AG04449 (cell line): Measurements from ENCODE around the gene PSMC3.

Experiments
- CTCF ChIA-PET: fragments of 350-600 bp; formaldehyde crosslinking; extraction: SDS; loops from one replicate; lab custom pipeline; 2021; ENCODE audit warnings: antibody characterized with exemption; lab: Yijun Ruan, JAX
- POLR2A ChIA-PET: fragments of 400-600, 350-600 bp; formaldehyde crosslinking; extraction: SDS; loops from one replicate; lab custom pipeline; 2020; ENCODE audit warnings: antibody characterized with exemption, inconsistent platforms; lab: Yijun Ruan, JAX
- DNase-seq: peaks from one replicate; pipeline ENCODE4 v3.0.0-alpha.2; 2010; ENCODE audit warnings: low read depth, low spot score
- H3K4me3 ChIP-seq: 2 replicates; pipeline ENCODE4 v1.5.1; 2011; ENCODE audit warnings: low read depth, mild to moderate bottlenecking, control low read depth, low read length
- TF ChIP-seq, protein P1 (sequence below): IDR thresholded peaks from one replicate; pipeline ENCODE4 v1.5.1; 2011; ENCODE audit warnings: mild to moderate bottlenecking, moderate library complexity, low read length, control low read depth, inconsistent platforms; ENCODE audit not compliant: insufficient read depth; ENCODE audit errors: missing control alignments

The PSMC3 gene

DNA sequence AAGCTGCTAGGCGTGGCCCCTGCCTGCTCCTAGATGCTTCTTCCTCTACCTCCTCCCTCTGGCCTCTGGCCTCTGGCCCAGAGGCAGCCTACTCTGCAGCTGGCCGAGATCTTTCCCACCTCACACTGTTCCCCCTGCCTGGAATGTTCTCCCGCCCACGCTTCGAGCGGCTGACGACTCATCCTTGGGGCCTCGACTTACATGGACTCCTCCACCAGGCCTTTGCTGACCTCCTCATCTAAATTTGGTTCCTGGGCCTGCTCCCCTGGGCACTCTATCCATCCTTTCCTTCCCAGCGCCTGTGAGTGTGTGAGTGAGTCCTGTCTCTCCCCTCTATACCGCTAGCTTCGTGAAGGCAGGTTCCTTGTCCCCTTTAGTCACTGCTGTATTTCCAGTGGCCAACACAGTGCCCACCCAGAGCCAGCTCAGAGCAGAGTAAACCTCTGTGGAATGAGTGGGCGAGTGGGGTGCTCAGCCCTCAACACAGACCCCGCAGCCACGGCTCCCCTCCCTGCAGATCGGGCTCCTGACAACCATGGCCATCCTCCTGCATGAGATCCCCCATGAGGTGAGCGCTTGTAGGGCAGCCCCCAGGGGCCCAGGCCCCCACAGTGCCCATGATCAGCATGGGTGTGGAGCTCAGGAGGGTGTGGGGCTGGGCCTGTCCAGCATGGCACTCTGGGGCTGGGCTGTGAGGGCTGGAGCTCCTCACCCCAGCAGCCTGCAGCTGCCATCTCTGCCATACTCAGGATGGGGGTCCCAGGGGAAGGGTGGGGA, 12.1 kb downstream of the PSMC3 start:
- ChIA-PET POLR2A (interaction anchor here (0.7 to 1.6 kb wide), 3 partner anchors 11 to 219 kb away, joined by 3 to 5 read pairs (median 5); partner anchors contain the start of gene PSMC3), CTCF (interaction anchor here (1.2 to 6.4 kb wide), 4 partner anchors 10 to 40 kb away, joined by 3 to 66 read pairs (median 24); partner anchors contain the start of gene PSMC3)
- TF ChIP-seq, protein P1, sequence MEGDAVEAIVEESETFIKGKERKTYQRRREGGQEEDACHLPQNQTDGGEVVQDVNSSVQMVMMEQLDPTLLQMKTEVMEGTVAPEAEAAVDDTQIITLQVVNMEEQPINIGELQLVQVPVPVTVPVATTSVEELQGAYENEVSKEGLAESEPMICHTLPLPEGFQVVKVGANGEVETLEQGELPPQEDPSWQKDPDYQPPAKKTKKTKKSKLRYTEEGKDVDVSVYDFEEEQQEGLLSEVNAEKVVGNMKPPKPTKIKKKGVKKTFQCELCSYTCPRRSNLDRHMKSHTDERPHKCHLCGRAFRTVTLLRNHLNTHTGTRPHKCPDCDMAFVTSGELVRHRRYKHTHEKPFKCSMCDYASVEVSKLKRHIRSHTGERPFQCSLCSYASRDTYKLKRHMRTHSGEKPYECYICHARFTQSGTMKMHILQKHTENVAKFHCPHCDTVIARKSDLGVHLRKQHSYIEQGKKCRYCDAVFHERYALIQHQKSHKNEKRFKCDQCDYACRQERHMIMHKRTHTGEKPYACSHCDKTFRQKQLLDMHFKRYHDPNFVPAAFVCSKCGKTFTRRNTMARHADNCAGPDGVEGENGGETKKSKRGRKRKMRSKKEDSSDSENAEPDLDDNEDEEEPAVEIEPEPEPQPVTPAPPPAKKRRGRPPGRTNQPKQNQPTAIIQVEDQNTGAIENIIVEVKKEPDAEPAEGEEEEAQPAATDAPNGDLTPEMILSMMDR = no peak
- no peak overlapping the region for H3K4me3 ChIP-seq
- no peak for DNase-seq

DNA sequence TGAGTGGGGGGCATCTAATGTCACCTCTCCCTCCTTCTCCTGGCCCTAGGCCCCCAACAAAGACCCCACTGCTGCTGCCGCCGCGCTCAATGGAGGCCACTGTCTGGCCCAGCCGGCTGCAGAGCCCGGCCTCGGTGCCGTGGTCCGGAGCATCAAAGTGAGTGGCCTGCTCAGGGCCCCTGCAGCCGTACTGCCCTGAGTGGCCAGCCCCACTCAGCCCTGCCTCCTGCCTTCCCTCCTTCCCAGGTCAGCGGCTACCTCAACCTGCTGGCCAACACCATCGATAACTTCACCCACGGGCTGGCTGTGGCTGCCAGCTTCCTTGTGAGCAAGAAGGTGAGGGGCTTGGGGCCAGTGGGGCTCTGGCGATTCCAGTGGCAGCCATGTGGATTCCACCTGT, 12.9 kb downstream of the PSMC3 start:
- CTCF ChIA-PET = interaction anchor here (1.2 to 6.4 kb wide), 5 partner anchors 10 to 40 kb away, joined by 3 to 66 read pairs (median 26); partner anchors contain the start of gene PSMC3
- DNase-seq = no peak
- TF ChIP-seq, protein P1 = no peak
- POLR2A ChIA-PET = interaction anchor here (0.7 to 1.6 kb wide), 3 partner anchors 12 to 219 kb away, joined by 3 to 5 read pairs (median 5); partner anchors contain the start of gene PSMC3
- H3K4me3 ChIP-seq = no peak overlapping the region

DNA sequence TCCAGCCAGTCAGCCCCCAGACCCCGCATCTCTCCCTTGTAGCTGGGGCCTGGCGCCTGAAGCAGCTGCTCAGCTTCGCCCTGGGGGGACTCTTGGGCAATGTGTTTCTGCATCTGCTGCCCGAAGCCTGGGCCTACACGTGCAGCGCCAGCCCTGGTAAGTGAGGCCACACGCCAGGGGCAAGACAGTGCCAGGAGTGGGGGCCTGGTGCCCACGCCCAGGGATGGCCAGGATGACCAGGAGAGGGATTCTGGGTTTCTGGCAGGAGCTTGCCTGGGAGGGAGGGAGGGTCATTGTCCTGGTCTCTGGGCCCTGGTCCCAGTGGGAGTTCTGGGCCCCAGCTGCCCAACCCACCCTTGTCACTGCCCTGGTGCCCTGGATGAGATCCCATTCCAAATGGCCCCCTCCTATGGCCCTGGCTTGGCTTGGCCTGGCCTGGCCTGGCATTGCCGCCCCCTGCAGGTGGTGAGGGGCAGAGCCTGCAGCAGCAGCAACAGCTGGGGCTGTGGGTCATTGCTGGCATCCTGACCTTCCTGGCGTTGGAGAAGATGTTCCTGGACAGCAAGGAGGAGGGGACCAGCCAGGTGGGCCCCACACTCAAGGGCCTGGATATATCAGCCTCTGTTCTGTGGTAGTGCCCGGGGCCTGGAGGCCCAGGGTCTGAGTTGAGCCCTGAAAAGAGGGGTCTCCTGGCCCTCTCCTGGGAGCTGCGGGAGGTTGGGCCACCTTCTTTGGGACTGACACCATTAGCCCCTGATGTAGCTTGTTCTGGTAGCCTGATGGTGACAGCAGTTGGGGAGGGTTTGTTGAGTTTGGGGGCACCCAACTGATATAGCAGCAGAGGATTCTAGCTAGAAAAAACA, 14.1 kb downstream of the PSMC3 start:
- ChIA-PET CTCF (interaction anchor here (0.8 to 6.4 kb wide), 15 partner anchors 11 to 205 kb away, joined by 3 to 88 read pairs (median 5); partner anchors contain the start of gene PSMC3), POLR2A (no interaction called here)
- TF ChIP-seq, protein P1 = peak; percentile 89
- H3K4me3 ChIP-seq = no peak overlapping the region
- no peak for DNase-seq

DNA sequence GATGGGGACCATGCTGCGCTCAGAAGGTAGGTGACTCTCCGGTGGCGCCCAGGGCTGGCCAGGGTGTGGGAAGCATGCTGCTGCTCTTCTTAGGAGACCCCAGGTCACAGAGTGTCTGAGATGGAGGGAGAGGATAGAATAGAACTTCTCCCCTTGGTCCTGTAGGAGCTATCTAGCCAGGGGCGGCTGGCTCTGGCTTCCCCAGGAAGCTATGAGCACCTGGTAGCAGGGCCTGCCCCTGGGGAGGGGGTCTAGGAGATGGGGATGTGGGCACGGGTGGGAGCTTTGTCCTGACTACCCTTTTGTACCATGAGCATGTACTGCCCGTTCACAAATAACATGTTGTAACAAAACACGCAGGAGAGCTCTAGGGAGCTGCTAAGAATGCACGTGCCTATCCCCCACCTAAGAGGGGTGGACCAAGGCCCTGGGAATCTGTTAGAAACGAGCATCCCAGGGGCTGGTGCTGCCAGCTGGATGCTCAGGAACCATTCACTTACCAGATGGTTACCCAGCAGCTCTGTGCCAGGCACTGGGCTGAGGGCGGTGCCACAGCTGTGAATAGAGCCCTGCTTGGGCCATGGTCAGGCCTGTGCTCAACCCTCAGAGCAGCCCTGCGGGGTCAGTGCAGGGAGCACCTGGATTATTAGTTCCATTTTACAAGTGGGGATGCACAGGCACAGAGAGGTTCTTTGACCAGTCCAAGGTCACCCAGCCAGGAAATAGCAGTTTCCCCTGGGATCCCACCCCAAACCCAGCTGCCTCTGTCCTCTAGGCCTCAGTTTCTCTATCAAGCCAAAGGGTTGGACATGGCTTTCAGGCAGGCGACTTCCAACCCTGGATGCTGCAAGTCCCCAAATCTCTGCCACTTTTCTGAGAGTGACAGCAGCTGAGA, 15.6 kb downstream of the PSMC3 start:
- CTCF ChIA-PET = interaction anchor here (0.8 to 6.4 kb wide), 8 partner anchors 9 to 203 kb away, joined by 3 to 88 read pairs (median 16); partner anchors contain the start of gene PSMC3

More for the DNA sequence above, 15.6 kb downstream of the PSMC3 start:
- POLR2A ChIA-PET = interaction anchor here (0.6 kb wide), 1 partner anchor 14 kb away, joined by 4 read pairs; no protein-coding TSS in a partner anchor
- no peak for DNase-seq
- TF ChIP-seq, protein P1 = no peak
- H3K4me3 ChIP-seq = peak overlapping the region; percentile 95
